IPS-18a (cell line): Measurements from ENCODE around the gene CLIC1.

Source experiments
- H3K27ac ChIP-seq: one replicate; pipeline ENCODE4 v1.5.1; 2013; ENCODE audit warnings: low read length
- H3K27me3 ChIP-seq: one replicate; pipeline ENCODE4 v1.6.1; 2013; ENCODE audit warnings: mild to moderate bottlenecking, low read length; ENCODE audit not compliant: control insufficient read depth, insufficient read depth
- H3K36me3 ChIP-seq: one replicate; pipeline ENCODE4 v1.6.1; 2013; ENCODE audit warnings: low read depth, low read length; ENCODE audit not compliant: control insufficient read depth
- H3K4me1 ChIP-seq: one replicate; pipeline ENCODE4 v1.6.1; 2013; ENCODE audit warnings: low read depth, low read length; ENCODE audit not compliant: control insufficient read depth
- H3K4me3 ChIP-seq: one replicate; pipeline ENCODE4 v1.5.1; 2013; ENCODE audit warnings: low read length
- H3K9ac ChIP-seq: one replicate; pipeline ENCODE4 v1.6.1; 2013; ENCODE audit warnings: mild to moderate bottlenecking, low read length, moderate library complexity
- H3K9me3 ChIP-seq: one replicate; pipeline ENCODE4 v1.6.1; 2013; ENCODE audit warnings: low read depth, low read length; ENCODE audit not compliant: control insufficient read depth

The CLIC1 gene

GRCh38 chr6:31744422-31744821 lies 8.1 kb upstream of the CLIC1 start:
- peaks cover under 1% of the 10 kb centered on the region for H3K4me1 ChIP-seq
- no peaks in the 10 kb centered on the region for H3K9me3 ChIP-seq
- no peak overlapping the region for H3K9ac ChIP-seq
- no peak overlapping the region for H3K27ac ChIP-seq
- H3K27me3 ChIP-seq: no peaks in the 10 kb centered on the region
- H3K4me3 ChIP-seq: no peak overlapping the region
- peaks cover 9% of the 10 kb centered on the region for H3K36me3 ChIP-seq

- Histone ChIP-seq H3K9me3 (no peaks in the 10 kb centered on the region), H3K27ac (no peak overlapping the region), H3K4me3 (no peak overlapping the region), H3K27me3 (no peaks in the 10 kb centered on the region), H3K36me3 (peaks cover 7% of the 10 kb centered on the region), H3K4me1 (peaks cover 14% of the 10 kb centered on the region), H3K9ac (no peak overlapping the region)
These were observed 6.6 kb upstream of the CLIC1 start for GRCh38 chr6:31742894-31743293.

DNA sequence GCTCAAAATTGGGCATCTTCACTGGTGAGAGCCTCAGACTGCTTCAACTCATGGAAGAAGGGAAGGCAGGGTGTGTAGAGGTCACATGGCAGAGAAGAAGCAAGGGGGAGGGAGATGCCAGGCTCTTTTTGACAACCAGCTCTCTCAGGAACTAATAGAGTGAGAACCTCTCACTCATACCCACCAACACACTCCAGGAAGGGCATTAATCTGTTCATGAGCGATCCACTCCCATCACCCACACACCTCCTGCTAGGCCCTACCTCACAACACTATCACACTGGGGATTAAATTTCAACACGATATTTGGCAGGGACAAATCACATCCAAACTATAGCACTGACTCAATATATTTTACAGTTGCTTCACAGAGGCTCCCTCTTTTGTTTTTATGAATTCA lies 5.5 kb upstream of the CLIC1 start:
- no peak overlapping the region for H3K9ac ChIP-seq
- H3K4me1 ChIP-seq: peaks cover 24% of the 10 kb centered on the region
- H3K36me3 ChIP-seq: peaks cover 5% of the 10 kb centered on the region
- H3K27me3 ChIP-seq: no peaks in the 10 kb centered on the region
- H3K4me3 ChIP-seq: no peak overlapping the region
- no peaks in the 10 kb centered on the region for H3K9me3 ChIP-seq
- no peak overlapping the region for H3K27ac ChIP-seq

GRCh38 chr6:31740397-31741223 lies 4.3 kb upstream of the CLIC1 start:
- Histone ChIP-seq H3K9me3 (no peaks in the 10 kb centered on the region), H3K27me3 (no peaks in the 10 kb centered on the region), H3K27ac (peak overlapping the region; percentile 97), H3K4me3 (peak overlapping the region; percentile 72), H3K4me1 (peaks cover 27% of the 10 kb centered on the region), H3K36me3 (peaks cover 5% of the 10 kb centered on the region), H3K9ac (peak overlapping the region; percentile 97)

GRCh38 chr6:31739639-31740396 lies 3.5 kb upstream of the CLIC1 start, which contains the start of gene MSH5:
TSS of gene MSH5 (plus strand) at chr6:31740005. CDS start at chr6:31740467, 462 bp downstream.
- H3K27ac ChIP-seq: peak within 1 kb of the TSS; percentile 97
- H3K9me3 ChIP-seq: no peaks in the 10 kb centered on the region
- H3K9ac ChIP-seq: peak within 1 kb of the TSS; percentile 97
- H3K27me3 ChIP-seq: no peaks in the 10 kb centered on the region
- peaks cover 27% of the 10 kb centered on the region for H3K4me1 ChIP-seq
- peaks cover 5% of the 10 kb centered on the region for H3K36me3 ChIP-seq
- peak within 1 kb of the TSS; percentile 72 for H3K4me3 ChIP-seq

DNA sequence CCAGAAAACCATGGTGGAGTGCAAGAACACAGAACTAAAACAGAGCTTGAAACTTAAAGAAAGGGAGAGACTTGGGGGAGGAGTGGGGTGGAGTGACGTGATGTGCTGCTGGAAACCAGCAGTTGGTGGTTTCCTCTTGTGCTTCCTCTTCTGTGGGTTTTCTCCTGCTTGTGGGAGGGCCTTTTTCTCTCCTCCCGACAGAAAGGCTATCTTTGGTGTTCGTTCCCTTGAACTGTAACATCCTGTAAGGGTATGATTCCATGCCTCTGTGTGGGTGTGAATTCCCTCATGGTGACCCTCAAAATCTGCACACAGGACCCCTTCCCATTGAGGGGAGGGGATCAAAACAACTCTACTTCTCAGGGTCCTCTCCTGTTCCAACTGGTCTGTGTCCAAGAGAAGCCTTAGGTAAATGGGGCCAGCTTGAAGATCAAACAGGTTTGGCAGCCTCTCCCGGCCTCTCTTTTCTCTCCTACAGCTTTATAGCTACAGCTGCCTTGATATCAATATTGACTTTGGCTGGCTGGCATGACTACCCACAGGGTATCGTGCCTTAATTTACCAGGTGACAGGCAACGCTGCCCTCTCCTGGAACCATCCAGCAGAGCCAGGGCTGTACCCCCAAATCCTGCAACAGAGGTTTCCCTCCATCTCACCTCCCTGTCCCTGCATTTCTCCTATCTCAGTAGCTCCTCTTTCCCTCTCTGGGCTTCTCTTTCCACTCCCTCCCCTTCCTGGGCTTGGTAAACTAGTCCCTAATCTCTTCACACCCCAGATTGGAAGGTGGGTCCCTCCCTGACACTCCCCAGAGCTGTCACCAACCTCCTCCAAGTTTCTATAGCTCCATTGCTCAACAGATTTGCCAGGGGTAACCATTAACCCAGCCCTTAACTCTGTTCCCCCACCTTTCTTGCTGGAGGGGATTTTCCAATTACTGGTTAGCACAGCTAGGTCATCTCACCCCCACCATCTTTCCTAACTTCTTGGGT lies 2.0 kb upstream of the CLIC1 start:
- H3K4me1 ChIP-seq: peaks cover 34% of the 10 kb centered on the region
- peak overlapping the region; percentile 44 for H3K27ac ChIP-seq
- H3K4me3 ChIP-seq: peak overlapping the region; percentile 69
- H3K9ac ChIP-seq: peak overlapping the region; percentile 37
- no peaks in the 10 kb centered on the region for H3K9me3 ChIP-seq
- peaks cover 14% of the 10 kb centered on the region for H3K36me3 ChIP-seq
- H3K27me3 ChIP-seq: no peaks in the 10 kb centered on the region

DNA sequence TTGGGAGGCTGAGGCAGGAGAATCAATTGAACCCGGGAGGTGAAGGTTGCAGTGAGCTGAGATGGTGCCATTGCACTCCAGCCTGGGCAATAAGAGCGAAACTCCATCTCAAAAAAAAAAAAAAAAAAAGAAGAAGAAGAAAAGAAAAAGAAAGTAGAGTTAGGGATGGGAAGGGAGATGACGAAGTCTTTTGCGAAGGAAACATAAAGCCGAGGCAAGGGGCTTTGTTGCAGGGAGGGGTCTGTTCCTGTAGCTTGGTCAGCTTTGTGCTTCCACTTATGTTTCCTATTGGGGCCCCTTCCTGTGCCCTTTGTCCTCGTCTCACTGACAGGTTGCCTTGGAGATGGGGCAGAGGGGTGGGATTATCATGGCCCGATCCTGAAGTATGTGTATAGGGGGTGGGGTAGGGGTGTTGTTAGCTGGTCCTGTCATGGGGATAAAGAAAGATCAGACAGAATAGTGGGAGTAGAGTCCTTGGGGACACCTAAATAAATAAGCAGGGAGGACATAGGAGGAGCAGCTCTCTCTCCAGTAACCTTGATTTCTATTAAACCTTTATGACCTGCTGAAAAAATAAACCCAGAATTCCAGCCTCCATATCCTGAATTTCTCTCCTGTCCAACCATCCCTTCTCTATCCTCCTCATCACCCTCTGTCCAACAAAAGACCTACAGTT lies 1.1 kb upstream of the CLIC1 start:
- Histone ChIP-seq H3K4me1 (peaks cover 34% of the 10 kb centered on the region), H3K27me3 (no peaks in the 10 kb centered on the region), H3K36me3 (peaks cover 18% of the 10 kb centered on the region), H3K9ac (peak overlapping the region; percentile 37), H3K4me3 (peak overlapping the region; percentile 69), H3K27ac (peak overlapping the region; percentile 44), H3K9me3 (no peaks in the 10 kb centered on the region)

- peak overlapping the region; percentile 66 for H3K9ac ChIP-seq
- H3K27ac ChIP-seq: peak overlapping the region; percentile 78
- H3K27me3 ChIP-seq: no peaks in the 10 kb centered on the region
- H3K9me3 ChIP-seq: no peaks in the 10 kb centered on the region
- H3K4me3 ChIP-seq: peak overlapping the region; percentile 69
- peaks cover 34% of the 10 kb centered on the region for H3K4me1 ChIP-seq
- H3K36me3 ChIP-seq: peaks cover 20% of the 10 kb centered on the region
These were observed 511 bp upstream of the CLIC1 start for GRCh38 chr6:31736768-31737314.

- H3K9ac ChIP-seq: peak overlapping the region; percentile 66
- no peaks in the 10 kb centered on the region for H3K9me3 ChIP-seq
- peak overlapping the region; percentile 69 for H3K4me3 ChIP-seq
- H3K27me3 ChIP-seq: no peaks in the 10 kb centered on the region
- H3K27ac ChIP-seq: peak overlapping the region; percentile 55
- H3K4me1 ChIP-seq: peaks cover 39% of the 10 kb centered on the region
- peaks cover 25% of the 10 kb centered on the region for H3K36me3 ChIP-seq
These were observed 1.4 kb downstream of the CLIC1 start for GRCh38 chr6:31734821-31735406.

- peak overlapping the region; percentile 69 for H3K4me3 ChIP-seq
- H3K9me3 ChIP-seq: no peaks in the 10 kb centered on the region
- H3K27me3 ChIP-seq: no peaks in the 10 kb centered on the region
- H3K9ac ChIP-seq: peak overlapping the region; percentile 66
- peaks cover 37% of the 10 kb centered on the region for H3K4me1 ChIP-seq
- H3K36me3 ChIP-seq: peaks cover 25% of the 10 kb centered on the region
- H3K27ac ChIP-seq: no peak overlapping the region
These were observed 2.0 kb downstream of the CLIC1 start for GRCh38 chr6:31734247-31734820.
